H9 (cell line): ENCODE results near the gene CCL7. TPM values are rescaled to one million over a fixed set of nuclear protein-coding genes. Genes with fewer than 3 reads are reported as not detected.

Source experiments
- DNase-seq: peaks from one replicate; pipeline ENCODE4 v3.0.0-alpha.2; 2017
- H2AFZ ChIP-seq: one replicate; pipeline ENCODE4 v1.6.1; 2013; ENCODE audit warnings: mild to moderate bottlenecking, low read length, control low read depth, moderate library complexity
- H2AK5ac ChIP-seq: 2 replicates; pipeline ENCODE4 v1.6.1; 2013; ENCODE audit warnings: low read length, control low read depth, mixed read lengths; ENCODE audit not compliant: insufficient read length
- H2BK120ac ChIP-seq: one replicate; pipeline ENCODE4 v1.6.1; 2013; ENCODE audit warnings: low read depth, mild to moderate bottlenecking, low read length, control low read depth, inconsistent platforms; ENCODE audit not compliant: poor library complexity, severe bottlenecking
- H2BK12ac ChIP-seq: 2 replicates; pipeline ENCODE4 v1.6.1; 2013; ENCODE audit warnings: low read length, control low read depth, mixed read lengths, low read depth; ENCODE audit not compliant: insufficient read length
- H2BK15ac ChIP-seq: 2 replicates; pipeline ENCODE4 v1.6.1; 2013; ENCODE audit warnings: low read depth, low read length, control low read depth
- H2BK20ac ChIP-seq: one replicate; pipeline ENCODE4 v1.6.1; 2013; ENCODE audit warnings: low read depth, mild to moderate bottlenecking, low read length, control low read depth, inconsistent platforms; ENCODE audit not compliant: poor library complexity, severe bottlenecking
- H2BK5ac ChIP-seq: 2 replicates; pipeline ENCODE4 v1.6.1; 2013; ENCODE audit warnings: low read length, control low read depth, mixed read lengths; ENCODE audit not compliant: insufficient read length
- H3K14ac ChIP-seq: 2 replicates; pipeline ENCODE4 v1.6.1; 2013; ENCODE audit warnings: low read length, control low read depth; ENCODE audit not compliant: insufficient read depth
- H3K18ac ChIP-seq: 2 replicates; pipeline ENCODE4 v1.6.1; 2013; ENCODE audit warnings: low read depth, mild to moderate bottlenecking, mixed read lengths, low read length, control low read depth; ENCODE audit not compliant: insufficient read length
- H3K23ac ChIP-seq: 2 replicates; pipeline ENCODE4 v1.6.1; 2013; ENCODE audit warnings: low read length, control low read depth, mixed read lengths, low read depth; ENCODE audit not compliant: insufficient read length
- H3K23me2 ChIP-seq: 2 replicates; pipeline ENCODE4 v1.6.1; 2013; ENCODE audit warnings: low read depth, mild to moderate bottlenecking, mixed read lengths, low read length, control low read depth; ENCODE audit not compliant: insufficient read length, poor library complexity, severe bottlenecking
- H3K27ac ChIP-seq: 2 replicates; pipeline ENCODE4 v1.5.1; 2013; ENCODE audit warnings: low read length, control low read depth, mixed read lengths, low read depth; ENCODE audit not compliant: insufficient read length
- H3K27me3 ChIP-seq: 2 replicates; pipeline ENCODE4 v1.6.1; 2013; ENCODE audit warnings: low read length, control low read depth, inconsistent platforms; ENCODE audit not compliant: insufficient read depth
- H3K4ac ChIP-seq: 2 replicates; pipeline ENCODE4 v1.6.1; 2013; ENCODE audit warnings: low read depth, mild to moderate bottlenecking, control low read depth, inconsistent platforms, low read length, moderate library complexity
- H3K4me1 ChIP-seq: 2 replicates; pipeline ENCODE4 v1.6.1; 2013; ENCODE audit warnings: low read length, control low read depth, inconsistent platforms; ENCODE audit not compliant: insufficient read depth
- H3K4me2 ChIP-seq: 2 replicates; pipeline ENCODE4 v1.6.1; 2013; ENCODE audit warnings: low read length, control low read depth, mixed read lengths; ENCODE audit not compliant: insufficient read length, insufficient read depth
- H3K56ac ChIP-seq: 2 replicates; pipeline ENCODE4 v1.6.1; 2013; ENCODE audit warnings: low read depth, mild to moderate bottlenecking, mixed read lengths, low read length, control low read depth; ENCODE audit not compliant: insufficient read length
- H3K79me1 ChIP-seq: 2 replicates; pipeline ENCODE4 v1.6.1; 2013; ENCODE audit warnings: low read depth, mild to moderate bottlenecking, moderate library complexity, low read length, control low read depth, inconsistent platforms; ENCODE audit not compliant: insufficient read depth, poor library complexity, severe bottlenecking
- H3K79me2 ChIP-seq: 2 replicates; pipeline ENCODE4 v1.6.1; 2013; ENCODE audit warnings: low read length, control low read depth, inconsistent platforms; ENCODE audit not compliant: insufficient read depth
- H3K9ac ChIP-seq: 2 replicates; pipeline ENCODE4 v1.6.1; 2013; ENCODE audit warnings: low read length, control low read depth, mixed read lengths; ENCODE audit not compliant: insufficient read length; ENCODE audit errors: extremely low read depth
- H3K9me3 ChIP-seq: one replicate; pipeline ENCODE4 v1.6.1; 2013; ENCODE audit warnings: low read depth, low read length, inconsistent platforms; ENCODE audit not compliant: control insufficient read depth
- H3T11ph ChIP-seq: one replicate; pipeline ENCODE4 v1.6.1; 2013; ENCODE audit warnings: mild to moderate bottlenecking, low read length, control low read depth, inconsistent platforms
- H4K20me1 ChIP-seq: one replicate; pipeline ENCODE4 v1.6.1; 2013; ENCODE audit not compliant: control insufficient read depth, insufficient read length, insufficient read depth
- H4K5ac ChIP-seq: 2 replicates; pipeline ENCODE4 v1.6.1; 2013; ENCODE audit warnings: low read depth, mild to moderate bottlenecking, mixed read lengths, low read length, control low read depth; ENCODE audit not compliant: insufficient read length
- H4K8ac ChIP-seq: replicated peaks from 2 replicates; pipeline ENCODE4 v1.6.1; 2013; ENCODE audit warnings: low read length, control low read depth, mixed read lengths, low read depth; ENCODE audit not compliant: insufficient read length
- H4K91ac ChIP-seq: 2 replicates; pipeline ENCODE4 v1.6.1; 2013; ENCODE audit warnings: low read depth, mild to moderate bottlenecking, moderate library complexity, mixed read lengths, low read length, control low read depth; ENCODE audit not compliant: insufficient read length
- H3K27ac Mint-ChIP-seq, 3 experiments: 2 replicates in 2 of 3; 3 replicates in 1 of 3; pipeline ENCODE4 v1.8.0; 2020 to 2021; ENCODE audit warnings: mixed read lengths in 3 of 3, mild to moderate bottlenecking in 1 of 3, moderate library complexity in 1 of 3
- H3K27me3 Mint-ChIP-seq: 2 replicates; pipeline ENCODE4 v1.8.0; 2021; ENCODE audit warnings: low read depth, mild to moderate bottlenecking, moderate library complexity, mixed read lengths
- H3K36me3 Mint-ChIP-seq, 3 experiments: 2 replicates in 2 of 3; 3 replicates in 1 of 3; pipeline ENCODE4 v1.8.0; 2020 to 2021; ENCODE audit warnings: low read depth in 3 of 3, mixed read lengths in 3 of 3; ENCODE audit not compliant: insufficient read depth in 1 of 3
- H3K4me1 Mint-ChIP-seq, 2 experiments: 2 replicates each; pipeline ENCODE4 v1.8.0; 2020; ENCODE audit warnings: mixed read lengths in 2 of 2
- H3K4me3 Mint-ChIP-seq, 2 experiments: 2 replicates in 1 of 2; 3 replicates in 1 of 2; pipeline ENCODE4 v1.8.0; 2020 to 2021; ENCODE audit warnings: mild to moderate bottlenecking in 2 of 2, mixed read lengths in 2 of 2, moderate library complexity in 1 of 2
- H3K9me3 Mint-ChIP-seq, 2 experiments: 2 replicates in 1 of 2; 3 replicates in 1 of 2; pipeline ENCODE4 v1.8.0; 2020; ENCODE audit warnings: mild to moderate bottlenecking in 2 of 2, mixed read lengths in 2 of 2, moderate library complexity in 1 of 2
- CTCF ChIP-seq: fragments of 200-600 bp; sonication (generic); conservative IDR thresholded peaks from 3 replicates; pipeline ENCODE4 v1.8.0; 2021; ENCODE audit warnings: antibody characterized with exemption, mild to moderate bottlenecking
- WGBS: extraction: QIAGEN DNeasy Blood & Tissue Kit; methylation state at CpG from one replicate; pipeline ENCODE4 v1.1.7; 2013; ENCODE audit warnings: missing lambda C conversion rate, low lambda C conversion rate, mixed read lengths; ENCODE audit not compliant: insufficient read length; ENCODE audit errors: extremely low coverage; 5-methylcytosine and 5-hydroxymethylcytosine counted together
- total RNA-seq: library from RNA; stranded (reverse); gene quantifications from 2 replicates; pipeline ENCODE4 v1.2.1, GENCODE V29; 2021

The CCL7 gene
- total RNA-seq, 1 experiment from 2014 or later: not detected

GRCh38 chr17:34301986-34302385 lies 32.0 kb downstream of the CCL7 start:
- Mint-ChIP-seq H3K36me3 (no peaks in the 10 kb centered on the region), H3K9me3 (no peaks in the 10 kb centered on the region), H3K4me3 (no peak overlapping the region), H3K27me3 (peaks cover 18% of the 10 kb centered on the region), H3K27ac (no peak overlapping the region), H3K4me1 (peaks cover 6 to 10% of the 10 kb centered on the region in 2 experiments)
- Histone ChIP-seq H4K20me1 (no peaks in the 10 kb centered on the region), H3K18ac (no peak overlapping the region), H3K79me2 (no peaks in the 10 kb centered on the region), H3K9me3 (no peaks in the 10 kb centered on the region), H2BK5ac (no peak overlapping the region), H3K23me2 (no peaks in the 10 kb centered on the region), H4K5ac (no peak overlapping the region), H3K4ac (no peak overlapping the region), H3K56ac (no peak overlapping the region), H2BK12ac (no peak overlapping the region), H3K23ac (no peak overlapping the region), H4K91ac (no peak overlapping the region), H2AFZ (no peak overlapping the region), H3K9ac (no peak overlapping the region), H3K4me2 (no peak overlapping the region), H2BK20ac (no peak overlapping the region), H4K8ac (no peak overlapping the region), H3K27me3 (no peaks in the 10 kb centered on the region; the same call in 1 of the 2 replicates), H3K27ac (no peak overlapping the region), H3T11ph (no peak overlapping the region), H2BK15ac (no peak overlapping the region), H3K79me1 (no peaks in the 10 kb centered on the region), H3K14ac (no peak overlapping the region), H2AK5ac (no peak overlapping the region), H2BK120ac (no peak overlapping the region), H3K4me1 (no peaks in the 10 kb centered on the region)
- TF ChIP-seq CTCF: no peak
- no CpG with 5 or more reads among the region's 2 CpGs for WGBS
- DNase-seq: no peak
